SU-DHL-6 (cell line): ENCODE measurements around the gene SGCD.

Experiments
- EZH2phosphoT487 ChIP-seq: fragments of 200-600 bp; sonication (generic), shearing (Covaris generic); conservative IDR thresholded peaks from 2 replicates; pipeline ENCODE4 v1.6.1; 2018; ENCODE audit warnings: mild to moderate bottlenecking, antibody characterized with exemption, low read length, moderate library complexity, mixed read lengths
- TF ChIP-seq, protein P1 (sequence below): fragments of 200-600 bp; sonication (generic); IDR thresholded peaks from one replicate; pipeline ENCODE4 v1.5.1; 2017; ENCODE audit warnings: antibody characterized with exemption, mild to moderate bottlenecking, low read length, moderate library complexity; ENCODE audit not compliant: insufficient read depth, poor library complexity, severe bottlenecking

DNA sequence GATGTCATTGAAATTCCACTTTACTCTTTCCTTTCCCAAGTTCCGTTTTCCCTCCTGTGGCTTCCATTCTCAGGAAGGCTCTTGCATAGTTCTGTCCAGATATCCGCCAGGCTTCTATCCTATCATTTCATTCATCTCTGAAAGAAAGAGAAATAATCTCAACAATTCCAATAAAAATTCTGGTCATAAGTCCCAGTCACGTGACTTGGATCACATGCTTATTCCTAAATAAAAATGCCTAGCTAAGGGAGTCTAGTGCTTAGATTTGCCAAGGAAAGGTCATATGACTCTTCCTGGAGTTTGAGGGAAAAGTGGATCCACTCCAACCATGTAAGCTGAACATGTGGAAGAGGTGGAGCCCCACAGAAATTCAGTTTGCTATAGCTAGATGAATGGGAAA, 377.2 kb downstream of the SGCD start:
- TF ChIP-seq, protein P1, sequence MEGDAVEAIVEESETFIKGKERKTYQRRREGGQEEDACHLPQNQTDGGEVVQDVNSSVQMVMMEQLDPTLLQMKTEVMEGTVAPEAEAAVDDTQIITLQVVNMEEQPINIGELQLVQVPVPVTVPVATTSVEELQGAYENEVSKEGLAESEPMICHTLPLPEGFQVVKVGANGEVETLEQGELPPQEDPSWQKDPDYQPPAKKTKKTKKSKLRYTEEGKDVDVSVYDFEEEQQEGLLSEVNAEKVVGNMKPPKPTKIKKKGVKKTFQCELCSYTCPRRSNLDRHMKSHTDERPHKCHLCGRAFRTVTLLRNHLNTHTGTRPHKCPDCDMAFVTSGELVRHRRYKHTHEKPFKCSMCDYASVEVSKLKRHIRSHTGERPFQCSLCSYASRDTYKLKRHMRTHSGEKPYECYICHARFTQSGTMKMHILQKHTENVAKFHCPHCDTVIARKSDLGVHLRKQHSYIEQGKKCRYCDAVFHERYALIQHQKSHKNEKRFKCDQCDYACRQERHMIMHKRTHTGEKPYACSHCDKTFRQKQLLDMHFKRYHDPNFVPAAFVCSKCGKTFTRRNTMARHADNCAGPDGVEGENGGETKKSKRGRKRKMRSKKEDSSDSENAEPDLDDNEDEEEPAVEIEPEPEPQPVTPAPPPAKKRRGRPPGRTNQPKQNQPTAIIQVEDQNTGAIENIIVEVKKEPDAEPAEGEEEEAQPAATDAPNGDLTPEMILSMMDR = no peak
- no peak for TF ChIP-seq EZH2phosphoT487
